NCI-H1930 (cell line): ENCODE results near the gene DCAF12L1.

ENCODE experiments used
- DNase-seq, 2 experiments: peaks; one replicate each; lab custom pipeline; 2025; lab: John Stamatoyannopoulos, UW

Gene DCAF12L1

GRCh38 chrX:126552313-126553022 lies at the start of gene DCAF12L1:
TSS of gene DCAF12L1 (minus strand) at chrX:126552814. CDS start at chrX:126552608, 206 bp downstream.
- no peak for DNase-seq

GRCh38 chrX:126580877-126581276 lies 28.3 kb upstream of the DCAF12L1 start:
- DNase-seq: no peak

- no peak for DNase-seq
Observed at GRCh38 chrX:126575911-126576310, 23.3 kb upstream of the DCAF12L1 start.

GRCh38 chrX:126557151-126557550 lies 4.5 kb upstream of the DCAF12L1 start:
- DNase-seq: no peak

- no peak for DNase-seq
Observed at GRCh38 chrX:126551725-126552312, 795 bp downstream of the DCAF12L1 start.

- DNase-seq: no peak
Observed at GRCh38 chrX:126551306-126551705, 1.3 kb downstream of the DCAF12L1 start.

GRCh38 chrX:126550816-126551215 lies 1.8 kb downstream of the DCAF12L1 start:
- no peak for DNase-seq

GRCh38 chrX:126509923-126510322 lies 42.7 kb downstream of the DCAF12L1 start:
- no peak for DNase-seq
